Measurements from ENCODE around the gene UPF2. TPM values are rescaled to one million over a fixed set of nuclear protein-coding genes. Genes with fewer than 3 reads are reported as not detected.

Gene UPF2
- total and polyA plus RNA-seq, 2 donors from 2014 or later = 8.4 to 19.4 TPM

DNA sequence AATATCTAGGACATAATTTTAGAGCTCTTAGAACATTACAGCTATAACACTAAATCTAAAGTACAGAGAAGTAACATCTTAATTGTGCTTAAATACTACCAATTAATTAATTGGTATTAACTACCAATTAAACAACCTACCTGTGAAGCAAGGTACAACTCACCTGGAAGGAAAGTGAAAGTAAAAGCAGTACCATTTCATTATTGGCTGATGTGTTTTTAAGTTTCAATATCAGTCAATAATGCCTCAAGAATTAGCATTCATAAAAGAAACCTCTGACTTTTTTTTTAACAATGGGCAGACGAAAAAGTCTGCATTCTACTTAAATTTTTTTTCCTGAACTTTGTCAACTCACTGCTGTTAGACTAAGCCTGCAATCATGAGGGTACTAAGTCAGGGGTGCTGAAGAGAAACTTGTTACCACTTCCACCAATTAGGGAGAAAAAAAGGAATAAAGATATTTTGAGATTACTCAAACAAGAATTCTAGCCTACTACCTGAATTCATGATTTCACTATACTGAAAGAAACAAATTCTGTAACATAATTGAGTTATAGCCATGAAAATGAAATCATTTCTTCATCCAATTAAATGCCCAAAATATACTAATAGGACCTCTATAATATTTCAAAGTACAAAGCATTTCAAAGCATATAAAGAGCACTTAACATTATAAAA is 19.9 kb downstream of the UPF2 start:
- no peak for FAIRE-seq
- H3K4me3 ChIP-seq (ENCODE audit: low read length in 3 of 3) = peak overlapping the region in 1 of 3 donors; percentile 34
- H3K27me3 ChIP-seq (ENCODE audit: control insufficient read depth, insufficient read depth, low read length) = no peaks in the 10 kb centered on the region
- H3K9ac ChIP-seq (ENCODE audit: low read length in 3 of 3) = no peak overlapping the region
- peaks cover 0 to 2% (median 0%) of the 10 kb centered on the region in 3 donors for H3K4me1 ChIP-seq (ENCODE audit: control insufficient read depth in 2 of 3, insufficient read depth in 2 of 3, low read depth in 1 of 3, low read length in 3 of 3)
- H3K27ac ChIP-seq (ENCODE audit: low read depth in 2 of 2, low read length in 2 of 2) = no peak overlapping the region
- intact Hi-C loops (cut with DNase I) = no loop called here
- H3K36me3 ChIP-seq (ENCODE audit: control insufficient read depth in 2 of 3, insufficient read depth in 3 of 3, low read length in 3 of 3) = peaks cover 0 to 7% (median 0%) of the 10 kb centered on the region in 3 donors
- H3K9me3 ChIP-seq (ENCODE audit: control insufficient read depth in 2 of 3, insufficient read depth in 1 of 3, low read length in 3 of 3) = no peaks in the 10 kb centered on the region
- TF ChIP-seq, protein P1, sequence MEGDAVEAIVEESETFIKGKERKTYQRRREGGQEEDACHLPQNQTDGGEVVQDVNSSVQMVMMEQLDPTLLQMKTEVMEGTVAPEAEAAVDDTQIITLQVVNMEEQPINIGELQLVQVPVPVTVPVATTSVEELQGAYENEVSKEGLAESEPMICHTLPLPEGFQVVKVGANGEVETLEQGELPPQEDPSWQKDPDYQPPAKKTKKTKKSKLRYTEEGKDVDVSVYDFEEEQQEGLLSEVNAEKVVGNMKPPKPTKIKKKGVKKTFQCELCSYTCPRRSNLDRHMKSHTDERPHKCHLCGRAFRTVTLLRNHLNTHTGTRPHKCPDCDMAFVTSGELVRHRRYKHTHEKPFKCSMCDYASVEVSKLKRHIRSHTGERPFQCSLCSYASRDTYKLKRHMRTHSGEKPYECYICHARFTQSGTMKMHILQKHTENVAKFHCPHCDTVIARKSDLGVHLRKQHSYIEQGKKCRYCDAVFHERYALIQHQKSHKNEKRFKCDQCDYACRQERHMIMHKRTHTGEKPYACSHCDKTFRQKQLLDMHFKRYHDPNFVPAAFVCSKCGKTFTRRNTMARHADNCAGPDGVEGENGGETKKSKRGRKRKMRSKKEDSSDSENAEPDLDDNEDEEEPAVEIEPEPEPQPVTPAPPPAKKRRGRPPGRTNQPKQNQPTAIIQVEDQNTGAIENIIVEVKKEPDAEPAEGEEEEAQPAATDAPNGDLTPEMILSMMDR (IDR thresholded peaks at IDR 0.05; ENCODE audit: borderline replicate concordance, extremely low read depth, insufficient read depth) = no peak
- no peak for DNase-seq

DNA sequence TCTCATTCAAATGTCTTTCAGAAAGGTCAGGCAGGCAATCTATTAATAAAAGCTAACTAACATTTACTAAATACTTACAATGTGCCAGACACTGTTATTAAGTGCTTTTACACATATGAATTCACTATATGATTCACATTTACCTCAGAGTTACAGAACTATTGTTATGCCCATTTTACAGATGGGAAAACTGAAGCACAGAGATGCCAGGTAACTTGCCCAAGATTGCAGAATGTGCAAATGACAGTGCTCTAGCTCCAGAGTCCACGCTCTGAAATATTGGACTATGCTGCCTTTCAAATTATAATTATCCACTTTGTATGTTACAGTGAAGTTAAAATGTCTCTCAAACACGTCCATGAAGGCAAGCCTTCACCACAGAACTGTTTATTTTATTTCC is 22.0 kb downstream of the UPF2 start:
- no peak overlapping the region for H3K27ac ChIP-seq (ENCODE audit: low read depth in 2 of 2, low read length in 2 of 2)
- no peak for FAIRE-seq

DNA sequence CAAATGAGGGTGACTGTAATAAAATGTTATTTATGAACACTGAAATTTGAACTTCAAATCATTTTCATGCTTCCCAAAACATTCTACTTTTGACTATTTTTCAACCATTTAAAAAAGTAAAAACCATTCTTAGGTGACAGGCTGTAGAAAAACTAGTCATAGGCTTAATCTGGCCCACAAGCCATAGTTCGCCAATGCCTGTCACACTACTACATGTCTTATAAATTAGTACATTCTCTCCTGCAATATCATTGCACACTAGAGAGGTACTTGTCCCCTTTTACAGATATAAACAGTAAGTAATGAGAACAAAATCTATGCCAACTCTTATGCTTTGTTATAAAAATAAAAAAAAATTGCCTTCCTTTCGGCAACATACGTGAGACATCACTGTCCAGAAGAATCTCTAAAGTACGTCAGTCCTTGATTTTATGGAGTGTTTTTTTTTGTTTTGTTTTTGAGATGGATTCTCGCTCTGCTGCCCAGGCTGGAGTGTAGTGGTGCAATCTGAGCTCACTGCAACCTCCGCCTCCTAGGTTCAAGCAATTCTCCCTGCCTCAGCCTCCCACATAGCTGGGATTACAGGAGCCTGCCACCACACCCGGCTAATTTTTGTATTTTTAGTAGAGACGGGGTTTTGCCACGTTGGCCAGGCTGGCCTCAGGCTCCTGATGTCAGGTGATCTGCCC is 23.2 kb downstream of the UPF2 start:
- H3K36me3 ChIP-seq (ENCODE audit: control insufficient read depth in 2 of 3, insufficient read depth in 3 of 3, low read length in 3 of 3) = peaks cover 0 to 3% (median 0%) of the 10 kb centered on the region in 3 donors
- peak in 2 of 5 donors; percentile 45 to 72 for DNase-seq
- H3K9me3 ChIP-seq (ENCODE audit: control insufficient read depth in 2 of 3, insufficient read depth in 1 of 3, low read length in 3 of 3) = no peaks in the 10 kb centered on the region
- TF ChIP-seq, protein P1 (IDR thresholded peaks at IDR 0.05; ENCODE audit: borderline replicate concordance, extremely low read depth, insufficient read depth) = no peak
- H3K4me3 ChIP-seq (ENCODE audit: low read length in 3 of 3) = no peak overlapping the region
- H3K9ac ChIP-seq (ENCODE audit: low read length in 3 of 3) = no peak overlapping the region
- no peak for FAIRE-seq
- intact Hi-C loops (cut with DNase I) = no loop called here
- H3K27ac ChIP-seq (ENCODE audit: low read depth in 2 of 2, low read length in 2 of 2) = no peak overlapping the region
- no peaks in the 10 kb centered on the region for H3K27me3 ChIP-seq (ENCODE audit: control insufficient read depth, insufficient read depth, low read length)
- H3K4me1 ChIP-seq (ENCODE audit: control insufficient read depth in 2 of 3, insufficient read depth in 2 of 3, low read depth in 1 of 3, low read length in 3 of 3) = peaks cover 0 to 2% (median 0%) of the 10 kb centered on the region in 3 donors

More for the DNA sequence above, 22.0 kb downstream of the UPF2 start:
- intact Hi-C loops (cut with DNase I) = no loop called here
- H3K36me3 ChIP-seq (ENCODE audit: control insufficient read depth in 2 of 3, insufficient read depth in 3 of 3, low read length in 3 of 3) = peaks cover 0 to 3% (median 0%) of the 10 kb centered on the region in 3 donors
- H3K27me3 ChIP-seq (ENCODE audit: control insufficient read depth, insufficient read depth, low read length) = no peaks in the 10 kb centered on the region
- H3K9ac ChIP-seq (ENCODE audit: low read length in 3 of 3) = no peak overlapping the region
- TF ChIP-seq, protein P1 (IDR thresholded peaks at IDR 0.05; ENCODE audit: borderline replicate concordance, extremely low read depth, insufficient read depth) = no peak
- no peak for DNase-seq
- H3K4me1 ChIP-seq (ENCODE audit: control insufficient read depth in 2 of 3, insufficient read depth in 2 of 3, low read depth in 1 of 3, low read length in 3 of 3) = peaks cover 0 to 2% (median 0%) of the 10 kb centered on the region in 3 donors
- no peaks in the 10 kb centered on the region for H3K9me3 ChIP-seq (ENCODE audit: control insufficient read depth in 2 of 3, insufficient read depth in 1 of 3, low read length in 3 of 3)
- H3K4me3 ChIP-seq (ENCODE audit: low read length in 3 of 3) = no peak overlapping the region
